VCaP (cell line): ENCODE data around the gene CD55.
A peak's percentile ranks its signal among the peaks of the same experiment; 100 is the strongest.

Experiments used
- H3K27ac ChIP-seq: fragments of 450-650 bp; 2 replicates; pipeline ENCODE4 v1.5.1; 2017
- TF ChIP-seq, protein P1 (sequence below): fragments of 450-650 bp; conservative IDR thresholded peaks from 2 replicates; pipeline ENCODE4 v1.5.1; 2017; ENCODE audit warnings: mild to moderate bottlenecking, moderate library complexity

The CD55 gene

DNA sequence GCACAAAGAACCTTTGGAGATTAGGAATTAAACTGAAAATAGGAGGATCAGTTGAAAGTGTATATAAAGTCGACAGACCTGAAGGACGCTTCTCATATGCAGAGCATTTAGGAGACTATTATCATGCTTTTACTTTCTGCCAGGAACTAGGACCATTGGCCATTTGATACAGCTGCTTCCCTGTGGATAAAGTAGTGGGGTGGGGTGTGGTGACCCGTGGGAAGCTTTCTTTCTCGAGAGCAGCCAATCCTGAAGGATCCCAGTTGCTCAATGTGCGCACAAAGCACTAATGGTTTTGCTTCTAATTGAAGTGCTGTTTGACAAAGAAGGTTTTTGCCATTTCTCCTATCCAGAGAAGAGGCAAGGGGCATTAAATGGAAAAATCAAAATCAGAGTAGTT is 14.9 kb upstream of the CD55 start:
- H3K27ac ChIP-seq: no peak overlapping the region
- TF ChIP-seq, protein P1, sequence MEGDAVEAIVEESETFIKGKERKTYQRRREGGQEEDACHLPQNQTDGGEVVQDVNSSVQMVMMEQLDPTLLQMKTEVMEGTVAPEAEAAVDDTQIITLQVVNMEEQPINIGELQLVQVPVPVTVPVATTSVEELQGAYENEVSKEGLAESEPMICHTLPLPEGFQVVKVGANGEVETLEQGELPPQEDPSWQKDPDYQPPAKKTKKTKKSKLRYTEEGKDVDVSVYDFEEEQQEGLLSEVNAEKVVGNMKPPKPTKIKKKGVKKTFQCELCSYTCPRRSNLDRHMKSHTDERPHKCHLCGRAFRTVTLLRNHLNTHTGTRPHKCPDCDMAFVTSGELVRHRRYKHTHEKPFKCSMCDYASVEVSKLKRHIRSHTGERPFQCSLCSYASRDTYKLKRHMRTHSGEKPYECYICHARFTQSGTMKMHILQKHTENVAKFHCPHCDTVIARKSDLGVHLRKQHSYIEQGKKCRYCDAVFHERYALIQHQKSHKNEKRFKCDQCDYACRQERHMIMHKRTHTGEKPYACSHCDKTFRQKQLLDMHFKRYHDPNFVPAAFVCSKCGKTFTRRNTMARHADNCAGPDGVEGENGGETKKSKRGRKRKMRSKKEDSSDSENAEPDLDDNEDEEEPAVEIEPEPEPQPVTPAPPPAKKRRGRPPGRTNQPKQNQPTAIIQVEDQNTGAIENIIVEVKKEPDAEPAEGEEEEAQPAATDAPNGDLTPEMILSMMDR: no peak

DNA sequence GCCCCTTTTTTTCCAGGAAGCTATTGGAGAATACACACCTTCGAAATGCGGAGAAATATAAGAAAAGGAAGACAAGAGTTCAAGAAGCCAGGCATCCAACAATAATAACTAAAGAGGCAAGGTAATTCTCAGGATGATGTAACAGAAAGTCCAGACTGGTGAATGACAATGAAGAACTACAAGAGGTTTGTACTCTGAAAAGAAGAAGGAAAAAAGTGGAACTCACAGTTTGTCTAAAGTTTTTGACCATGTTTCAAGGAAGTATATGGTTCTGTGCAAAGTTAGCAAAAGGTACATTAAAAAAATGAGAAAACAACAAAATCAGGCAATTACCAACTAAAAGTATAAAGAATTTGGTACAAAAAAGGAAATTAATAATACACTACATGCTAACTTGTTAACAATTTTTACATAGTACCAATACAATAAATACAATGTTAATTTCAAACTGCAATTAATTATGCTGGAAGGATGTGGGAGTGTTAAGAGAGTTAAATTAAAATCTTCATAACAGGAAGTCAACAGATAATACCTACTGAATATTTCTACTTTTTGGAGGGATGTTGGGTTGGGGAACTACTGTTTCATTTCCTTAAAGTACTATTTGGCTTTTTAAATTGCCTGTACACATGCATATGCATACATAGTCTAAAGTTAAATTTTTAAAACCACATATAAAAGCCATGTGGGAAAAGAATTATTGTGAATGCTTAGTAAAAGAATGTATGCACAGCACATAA is 12.9 kb upstream of the CD55 start:
- TF ChIP-seq, protein P1: no peak
- no peak overlapping the region for H3K27ac ChIP-seq

DNA sequence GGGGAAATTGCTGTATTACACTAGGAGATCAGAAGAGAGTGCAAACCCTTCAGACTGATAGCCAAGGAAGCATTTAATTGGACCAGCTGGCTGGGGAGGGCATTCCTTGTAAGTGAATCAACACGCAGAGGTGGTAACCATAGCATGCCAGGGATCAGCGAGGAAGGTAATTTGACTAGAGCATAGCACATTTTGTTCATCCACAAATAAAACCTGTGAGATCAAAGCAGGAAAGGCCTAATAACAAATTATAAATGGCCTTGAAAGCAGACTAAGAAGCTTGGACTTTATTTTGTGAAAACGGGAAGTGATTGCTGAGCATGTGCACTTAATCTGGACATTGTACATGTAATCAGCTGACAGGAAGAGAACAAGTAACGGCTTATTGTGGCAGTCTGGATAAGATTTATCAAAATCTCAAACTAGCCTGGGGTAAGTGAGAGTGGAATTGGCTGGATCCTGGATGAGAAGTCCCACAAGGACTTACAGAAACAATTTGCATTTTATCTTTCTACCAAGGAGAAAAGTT is 11.7 kb upstream of the CD55 start:
- TF ChIP-seq, protein P1: no peak
- H3K27ac ChIP-seq: no peak overlapping the region

DNA sequence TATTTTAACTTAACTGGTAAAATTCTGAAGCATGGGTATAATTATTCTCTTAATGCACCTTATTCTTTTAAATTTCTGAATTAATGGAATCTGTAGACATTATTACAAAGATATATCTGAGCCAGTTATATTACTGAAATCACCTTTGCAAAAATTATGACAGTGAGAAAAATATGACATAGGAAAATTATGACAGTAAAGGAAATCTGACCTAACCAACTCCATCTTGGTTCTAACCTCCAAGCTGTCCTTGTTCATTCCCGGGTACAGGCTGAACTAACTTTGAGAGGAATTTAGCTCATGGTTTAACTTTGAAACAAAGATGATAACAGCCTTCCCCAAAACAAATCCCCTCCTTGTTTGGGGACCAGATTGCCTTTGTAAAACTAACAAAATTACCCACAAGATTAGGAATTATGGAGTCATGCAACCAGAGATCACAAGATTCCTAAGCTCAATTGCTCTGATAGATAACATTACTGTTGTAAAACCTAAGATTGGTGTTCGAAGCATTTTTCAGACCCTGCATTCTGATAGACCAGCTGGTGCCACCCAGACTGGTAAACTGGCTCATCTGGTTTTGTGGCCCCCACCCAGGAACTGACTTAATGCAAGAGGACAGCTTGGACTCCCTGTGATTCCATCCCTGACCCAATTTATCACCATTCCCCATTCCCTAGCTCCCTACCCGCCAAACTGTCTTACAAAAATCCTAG is 9.4 kb upstream of the CD55 start:
- TF ChIP-seq, protein P1: no peak
- H3K27ac ChIP-seq: no peak overlapping the region

DNA sequence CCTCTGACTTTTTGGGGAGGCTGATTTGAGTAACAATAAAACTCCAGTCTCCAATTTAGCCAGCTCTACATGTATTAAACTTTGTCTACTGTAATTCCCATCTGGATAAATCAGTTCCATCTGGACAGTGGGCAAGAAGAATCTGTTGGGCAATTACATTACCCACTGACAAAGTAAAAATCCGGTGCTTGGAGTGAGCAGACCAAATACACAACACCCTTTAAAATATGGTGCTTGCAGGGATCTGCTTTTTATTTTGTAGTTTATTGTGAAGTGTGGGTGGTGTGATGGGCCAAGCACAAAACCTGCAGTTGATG is 8.9 kb upstream of the CD55 start:
- TF ChIP-seq, protein P1: no peak
- H3K27ac ChIP-seq: no peak overlapping the region

DNA sequence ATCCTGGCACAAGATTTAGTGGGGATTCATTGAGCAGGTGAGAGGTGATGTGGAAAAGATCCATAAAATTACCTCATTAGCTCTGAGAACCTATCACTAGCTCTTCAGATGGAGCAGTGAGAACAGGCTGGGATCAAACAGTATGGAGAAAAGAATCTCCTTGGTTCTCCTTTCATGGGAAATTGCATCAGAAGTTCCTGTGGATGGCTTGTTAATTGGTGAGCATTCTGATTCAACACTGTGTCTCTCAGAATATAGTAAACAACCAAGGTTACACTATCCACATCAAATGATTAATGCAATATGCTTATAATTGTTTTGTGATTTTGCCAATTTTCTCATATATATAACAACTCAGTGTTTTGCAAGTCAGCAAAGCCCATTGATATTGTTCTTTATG is 8.3 kb upstream of the CD55 start:
- TF ChIP-seq, protein P1: no peak

DNA sequence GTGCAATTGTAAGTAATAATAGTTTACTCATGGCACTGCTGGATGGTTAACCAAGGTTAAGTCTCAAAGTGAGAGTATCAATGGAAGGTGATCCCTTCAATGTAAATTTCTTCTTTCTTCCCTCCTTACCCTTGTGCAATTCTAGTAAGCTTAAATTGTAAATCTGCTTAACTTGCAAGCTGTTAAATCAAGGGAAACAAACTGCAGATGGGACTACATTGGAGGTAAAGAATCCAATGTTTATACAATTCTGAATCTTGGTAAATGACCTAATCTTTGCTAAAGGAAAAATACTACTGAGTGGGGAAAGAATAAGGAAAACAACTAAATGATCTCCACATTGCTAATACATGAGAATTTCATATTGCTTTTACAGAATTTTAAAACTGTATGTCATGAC is 6.7 kb upstream of the CD55 start:
- H3K27ac ChIP-seq: peak overlapping the region; percentile 84; the same call in 1 of the 2 replicates
- TF ChIP-seq, protein P1: no peak

More for the DNA sequence above, 8.3 kb upstream of the CD55 start:
- H3K27ac ChIP-seq: no peak overlapping the region
